Common myeloid progenitor, CD34-positive (primary cell): ENCODE measurements around the gene TNIP1.

Source experiments
- CTCF ChIA-PET: fragments of 350-600 bp; sonication (Branson Sonifier 250); formaldehyde crosslinking; loops from one replicate; lab custom pipeline; 2021; ENCODE audit warnings: antibody characterized with exemption; lab: Charles Lee
- POLR2A ChIA-PET: fragments of 350-600 bp; sonication (Branson Sonifier 250); formaldehyde crosslinking; loops from one replicate; lab custom pipeline; 2021; ENCODE audit warnings: antibody characterized with exemption; lab: Charles Lee
- DNase-seq, 3 donors: peaks; one replicate each; pipeline versions ENCODE4 v3.0.0 to v3.0.0-alpha.2; 2013
- H3K27ac ChIP-seq, 2 experiments: 1 replicate in 1 of 2; 2 replicates in 1 of 2; pipeline ENCODE4 v1.7.0; 2013; ENCODE audit warnings: inconsistent platforms in 2 of 2, low read length in 2 of 2, mild to moderate bottlenecking in 2 of 2, low read depth in 1 of 2, moderate library complexity in 1 of 2; ENCODE audit not compliant: severe bottlenecking in 2 of 2, insufficient read depth in 1 of 2, poor library complexity in 1 of 2
- H3K27me3 ChIP-seq, 5 experiments: replicated peaks in 2 of 5; 1 replicate in 3 of 5; 2 replicates in 2 of 5; pipeline versions ENCODE4 v1.6.1 to v1.7.0; 2013; ENCODE audit warnings: low read length in 4 of 5, mild to moderate bottlenecking in 2 of 5, moderate library complexity in 2 of 5, inconsistent platforms in 1 of 5; ENCODE audit not compliant: insufficient read depth in 5 of 5, control insufficient read depth in 4 of 5
- H3K36me3 ChIP-seq, 4 experiments: 1 replicate in 2 of 4; 2 replicates in 2 of 4; pipeline versions ENCODE4 v1.6.1 to v1.7.0; 2013; ENCODE audit warnings: low read length in 3 of 4, control low read depth in 1 of 4, mild to moderate bottlenecking in 1 of 4; ENCODE audit not compliant: control insufficient read depth in 4 of 4, insufficient read depth in 4 of 4
- H3K4me1 ChIP-seq, 4 experiments: 1 replicate in 3 of 4; 2 replicates in 1 of 4; pipeline versions ENCODE4 v1.6.1 to v1.7.1; 2013; ENCODE audit warnings: low read length in 3 of 4, mild to moderate bottlenecking in 3 of 4, control low read depth in 1 of 4, inconsistent platforms in 1 of 4, moderate library complexity in 1 of 4; ENCODE audit not compliant: control insufficient read depth in 4 of 4, insufficient read depth in 4 of 4; ENCODE audit errors: control extremely low read depth in 1 of 4
- H3K4me3 ChIP-seq, 7 experiments: 1 replicate in 4 of 7; 2 replicates in 3 of 7; pipeline versions ENCODE4 v1.5.1 to v1.7.0; 2013; ENCODE audit warnings: mild to moderate bottlenecking in 7 of 7, low read length in 6 of 7, moderate library complexity in 6 of 7, inconsistent platforms in 2 of 7, low read depth in 2 of 7, control low read depth in 1 of 7; ENCODE audit not compliant: insufficient read depth in 4 of 7, control insufficient read depth in 1 of 7; ENCODE audit errors: extremely low read depth in 1 of 7
- H3K9me3 ChIP-seq, 5 experiments: 1 replicate in 4 of 5; 2 replicates in 1 of 5; pipeline versions ENCODE4 v1.6.1 to v1.7.1; 2013; ENCODE audit warnings: low read length in 4 of 5, mild to moderate bottlenecking in 2 of 5, inconsistent platforms in 1 of 5, low read depth in 1 of 5, moderate library complexity in 1 of 5; ENCODE audit not compliant: control insufficient read depth in 4 of 5, insufficient read depth in 2 of 5; ENCODE audit errors: control extremely low read depth in 1 of 5
- WGBS: methylation state at CpG from one replicate; pipeline ENCODE4 v1.1.5; 2013; ENCODE audit not compliant: insufficient coverage; 5-methylcytosine and 5-hydroxymethylcytosine counted together

TNIP1 gene

GRCh38 chr5:151072630-151073025 lies 8.2 kb downstream of the TNIP1 start:
- WGBS: 94% methylated on average over 2 of the region's 5 CpGs
- Histone ChIP-seq H3K36me3 (peaks cover 0 to 46% (median 16%) of the 10 kb centered on the region in 4 experiments), H3K4me3 (no peak overlapping the region), H3K9me3 (no peaks in the 10 kb centered on the region), H3K27ac (peak overlapping the region in 1 of 2 experiments; percentile 23), H3K27me3 (no peaks in the 10 kb centered on the region), H3K4me1 (peaks cover 9 to 46% (median 29%) of the 10 kb centered on the region in 4 experiments)
- CTCF ChIA-PET: interaction anchor here (1.1 to 45.7 kb wide), 6 partner anchors 9 to 41 kb away, joined by 3 to 1757 read pairs (median 10); partner anchors contain the start of gene TNIP1
- POLR2A ChIA-PET: interaction anchor here (1.1 kb wide), 1 partner anchor 9 kb away, joined by 4 read pairs; no protein-coding TSS in a partner anchor
- no peak for DNase-seq

GRCh38 chr5:151071848-151072629 lies 8.8 kb downstream of the TNIP1 start:
- H3K36me3 ChIP-seq: peaks cover 0 to 46% (median 15%) of the 10 kb centered on the region in 4 experiments
- POLR2A ChIA-PET: interaction anchor here (1.1 to 1.5 kb wide), 2 partner anchors 8 to 9 kb away, joined by 3 to 4 read pairs; no protein-coding TSS in a partner anchor
- CTCF ChIA-PET: interaction anchor here (1.4 to 45.7 kb wide), 7 partner anchors 9 to 41 kb away, joined by 5 to 1757 read pairs (median 12); partner anchors contain the start of gene TNIP1
- H3K9me3 ChIP-seq: no peaks in the 10 kb centered on the region
- H3K4me3 ChIP-seq: no peak overlapping the region
- peak overlapping the region in 1 of 2 experiments; percentile 23 for H3K27ac ChIP-seq
- H3K4me1 ChIP-seq: peaks cover 9 to 46% (median 30%) of the 10 kb centered on the region in 4 experiments
- 96% methylated on average over 9 of the region's 10 CpGs for WGBS
- H3K27me3 ChIP-seq: no peaks in the 10 kb centered on the region
- DNase-seq: no peak

- CTCF ChIA-PET: interaction anchor here (1.5 to 45.7 kb wide), 6 partner anchors 10 to 42 kb away, joined by 3 to 1757 read pairs (median 12); partner anchors contain the start of gene TNIP1
- DNase-seq: no peak
- WGBS: 100% methylated on average over 3 of the region's 4 CpGs
- H3K27ac ChIP-seq: no peak overlapping the region
- H3K4me1 ChIP-seq: peaks cover 9 to 41% (median 27%) of the 10 kb centered on the region in 4 experiments
- H3K9me3 ChIP-seq: no peaks in the 10 kb centered on the region
- H3K4me3 ChIP-seq: no peak overlapping the region
- H3K36me3 ChIP-seq: peaks cover 0 to 50% (median 19%) of the 10 kb centered on the region in 4 experiments
- H3K27me3 ChIP-seq: no peaks in the 10 kb centered on the region
- POLR2A ChIA-PET: interaction anchor here (0.8 to 1.5 kb wide), 2 partner anchors 9 to 12 kb away, joined by 3 read pairs; no protein-coding TSS in a partner anchor
Observed at GRCh38 chr5:151071021-151071420, 9.8 kb downstream of the TNIP1 start.

- ChIA-PET POLR2A (interaction anchor here (0.8 to 1.5 kb wide), 2 partner anchors 10 to 11 kb away, joined by 3 read pairs; no protein-coding TSS in a partner anchor), CTCF (interaction anchor here (1.3 to 45.7 kb wide), 7 partner anchors 8 to 43 kb away, joined by 3 to 1757 read pairs (median 12); partner anchors contain the start of gene TNIP1)
- Histone ChIP-seq H3K27me3 (no peaks in the 10 kb centered on the region), H3K27ac (no peak overlapping the region), H3K4me1 (peaks cover 9 to 37% (median 25%) of the 10 kb centered on the region in 4 experiments), H3K4me3 (no peak overlapping the region), H3K36me3 (peaks cover 0 to 50% (median 18%) of the 10 kb centered on the region in 4 experiments), H3K9me3 (no peaks in the 10 kb centered on the region)
- 85% methylated on average over 2 of the region's 2 CpGs for WGBS
- DNase-seq: no peak
Observed at GRCh38 chr5:151070449-151070848, 10.4 kb downstream of the TNIP1 start.

- H3K27me3 ChIP-seq: no peaks in the 10 kb centered on the region
- H3K27ac ChIP-seq: peak overlapping the region in 1 of 2 experiments; percentile 72
- H3K9me3 ChIP-seq: no peaks in the 10 kb centered on the region
- POLR2A ChIA-PET: interaction anchor here (1.3 kb wide), 1 partner anchor 12 kb away, joined by 4 read pairs; the partner anchor contains the start of gene TNIP1
- CTCF ChIA-PET: interaction anchor here (0.9 to 45.7 kb wide), 6 partner anchors 9 to 45 kb away, joined by 3 to 1757 read pairs (median 5); no protein-coding TSS in a partner anchor
- H3K4me1 ChIP-seq: peaks cover 9 to 48% (median 36%) of the 10 kb centered on the region in 4 experiments
- DNase-seq: peak in 2 of 3 donors; percentile 73 to 79
- H3K36me3 ChIP-seq: peaks cover 0 to 46% (median 16%) of the 10 kb centered on the region in 4 experiments
- WGBS: 9% methylated on average over 10 of the region's 12 CpGs
- H3K4me3 ChIP-seq: peak overlapping the region in 3 of 7 experiments; percentile 10 to 46 (median 21)
Observed at GRCh38 chr5:151068433-151069197, 12.2 kb downstream of the TNIP1 start.

- Histone ChIP-seq H3K4me3 (peak overlapping the region in 2 of 7 experiments; percentile 10 to 46), H3K36me3 (peaks cover 0 to 50% (median 17%) of the 10 kb centered on the region in 4 experiments), H3K27me3 (no peaks in the 10 kb centered on the region), H3K4me1 (peaks cover 9 to 56% (median 44%) of the 10 kb centered on the region in 4 experiments), H3K9me3 (no peaks in the 10 kb centered on the region), H3K27ac (no peak overlapping the region)
- POLR2A ChIA-PET: no interaction called here
- no peak for DNase-seq
- WGBS: 86% methylated on average over 9 of the region's 14 CpGs
- CTCF ChIA-PET: interaction anchor here (1.1 to 45.7 kb wide), 4 partner anchors 9 to 46 kb away, joined by 3 to 1757 read pairs (median 23); no protein-coding TSS in a partner anchor
Observed at GRCh38 chr5:151067632-151068432, 13.0 kb downstream of the TNIP1 start.
